ENCODE data around the gene MISFA.

GRCh38 chr11:18600915-18601569 lies 1.5 kb downstream of the MISFA start:
- TF ChIP-seq CTCF (IDR thresholded peaks at IDR 0.05) (no peak), EZH2 (IDR thresholded peaks at IDR 0.05) (no peak), EZH2phosphoT487 (IDR thresholded peaks at IDR 0.05) (no peak)

All from neural progenitor cell (in vitro differentiated cells).